GM18526 (cell line): ENCODE measurements around the gene NME8.

ENCODE experiments used
- POLR2A ChIP-seq: IDR thresholded peaks from 3 replicates; pipeline ENCODE4 v1.6.1; 2011; ENCODE audit not compliant: insufficient read length; ENCODE audit errors: extremely low read depth

Gene NME8

DNA sequence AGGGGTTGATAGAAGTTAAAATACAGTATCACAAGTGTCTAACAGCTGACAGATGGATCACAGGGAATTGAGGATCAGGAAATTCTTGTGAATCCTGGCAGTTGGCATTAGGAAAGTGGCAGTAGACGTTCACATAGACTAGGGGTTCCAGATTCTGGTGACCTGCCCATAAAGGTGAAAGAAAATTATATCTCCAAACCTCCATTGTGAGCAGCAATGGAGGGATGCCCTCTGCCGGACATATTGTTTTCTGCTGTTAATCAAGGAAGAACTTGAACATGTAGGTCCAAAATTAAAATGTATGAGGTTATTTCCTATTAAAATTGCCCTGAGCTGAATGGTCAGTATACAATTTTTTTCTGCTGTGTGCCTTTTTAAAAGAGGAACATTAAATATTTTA is 5.1 kb downstream of the NME8 start:
- no peak for TF ChIP-seq POLR2A

DNA sequence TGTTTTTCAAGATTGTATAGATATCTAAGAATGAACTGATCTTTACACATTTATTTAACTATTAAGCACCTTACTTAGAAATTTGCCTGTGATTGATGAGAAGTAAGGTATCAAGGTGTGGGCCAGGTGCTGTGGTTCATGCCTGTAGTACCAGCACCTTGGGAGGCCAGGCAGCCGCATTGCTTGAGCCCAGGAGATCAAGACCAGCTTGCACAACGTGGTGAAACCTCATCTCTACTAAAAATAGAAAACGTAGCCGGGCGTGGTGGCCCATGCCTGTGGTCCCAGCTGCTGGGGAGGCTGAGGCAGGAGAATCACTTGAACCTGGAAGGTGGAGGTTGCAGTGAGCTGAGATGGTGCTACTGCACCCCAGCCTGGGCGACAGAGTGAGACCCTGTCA is 33.7 kb downstream of the NME8 start:
- no peak for TF ChIP-seq POLR2A

DNA sequence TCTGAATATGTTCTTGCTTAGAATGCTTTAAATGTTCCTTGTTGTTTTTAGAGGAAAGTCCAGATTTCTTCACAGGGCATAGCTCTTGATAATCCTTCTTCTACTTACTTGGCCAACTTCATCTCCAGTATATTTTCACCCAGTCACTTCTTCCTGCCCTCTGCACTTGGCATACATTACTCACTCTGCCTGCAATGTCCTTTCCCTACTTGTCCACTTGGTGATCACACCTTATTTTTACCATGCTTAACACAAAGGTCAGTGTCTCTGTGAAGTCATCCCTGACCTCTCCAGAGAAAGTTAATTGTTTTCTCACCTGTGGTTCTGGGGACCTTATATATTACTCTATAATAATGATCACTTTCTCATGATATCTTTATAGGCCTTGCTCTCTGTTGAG is 45.0 kb downstream of the NME8 start:
- TF ChIP-seq POLR2A: no peak

DNA sequence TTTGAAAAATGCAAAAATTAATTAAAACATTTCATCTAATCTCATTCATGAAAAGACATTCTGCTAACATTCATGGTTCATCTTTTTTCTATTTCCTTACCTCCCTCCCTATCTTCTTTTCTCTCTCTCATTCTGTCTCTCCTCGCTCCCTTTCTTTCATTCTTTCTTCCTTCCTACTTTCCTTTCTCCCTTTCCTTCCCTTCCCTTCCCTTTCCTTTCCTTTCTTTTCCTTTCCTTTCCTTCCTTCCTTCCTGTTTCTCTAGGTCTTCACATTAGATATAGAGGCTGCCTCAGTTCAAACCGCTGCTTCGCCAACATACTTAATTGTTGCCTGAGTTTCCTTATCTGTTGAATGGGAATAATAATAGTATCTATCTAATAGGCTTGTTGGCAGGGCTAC is 46.3 kb downstream of the NME8 start:
- no peak for TF ChIP-seq POLR2A

DNA sequence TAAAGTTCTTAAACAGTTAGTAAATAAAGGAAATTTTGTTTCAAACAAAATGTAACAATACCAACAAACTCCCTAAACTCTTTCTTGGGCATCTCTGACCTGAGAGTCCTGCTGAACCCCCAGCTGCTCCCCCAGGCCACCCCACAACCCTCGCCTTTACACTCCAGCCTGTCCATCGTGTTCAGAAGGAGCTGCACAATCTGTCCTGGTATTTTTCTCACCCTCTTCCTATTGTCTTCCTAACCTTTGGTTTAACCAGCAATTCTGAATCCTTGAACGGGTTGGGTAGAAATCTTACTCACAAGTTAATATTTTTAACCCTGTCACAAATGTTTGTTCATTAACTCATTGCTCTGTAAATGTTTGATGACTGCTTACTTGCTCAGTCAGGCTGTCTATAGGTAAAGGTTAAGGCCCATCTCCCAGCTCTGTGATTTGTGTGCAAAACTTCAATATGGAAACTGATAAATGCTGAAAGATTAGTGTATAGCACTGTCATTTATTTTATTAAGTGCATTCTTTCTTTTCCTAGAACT is 51.4 kb downstream of the NME8 start:
- no peak for TF ChIP-seq POLR2A

DNA sequence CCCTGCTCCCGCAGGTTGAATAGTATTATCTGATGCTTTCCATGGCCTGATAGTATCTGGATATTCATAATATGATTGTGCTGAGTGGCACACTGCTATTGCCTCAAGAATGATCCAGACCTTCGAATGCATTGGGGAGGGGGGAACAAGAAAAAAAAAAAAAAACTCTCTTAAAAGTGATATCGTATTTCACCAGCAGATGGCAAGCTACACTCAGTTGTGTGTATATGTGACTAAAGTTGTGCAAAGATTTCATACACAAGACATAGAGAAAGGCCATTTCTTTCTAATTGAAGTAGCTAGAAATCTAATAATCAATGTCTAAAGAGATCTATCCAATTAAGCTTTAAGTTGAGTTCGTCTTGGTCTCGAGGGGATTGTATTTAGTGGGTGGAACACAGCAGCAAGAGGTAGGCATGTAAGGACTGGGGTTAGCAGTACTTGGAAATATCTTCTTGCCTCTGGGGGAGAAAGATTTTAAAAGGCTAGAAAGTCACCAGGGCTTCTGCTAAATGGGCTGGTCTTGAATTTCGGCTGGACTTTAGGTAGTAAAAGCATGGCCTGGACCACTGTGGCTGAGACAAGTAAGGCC is 52.9 kb downstream of the NME8 start:
- TF ChIP-seq POLR2A: no peak

DNA sequence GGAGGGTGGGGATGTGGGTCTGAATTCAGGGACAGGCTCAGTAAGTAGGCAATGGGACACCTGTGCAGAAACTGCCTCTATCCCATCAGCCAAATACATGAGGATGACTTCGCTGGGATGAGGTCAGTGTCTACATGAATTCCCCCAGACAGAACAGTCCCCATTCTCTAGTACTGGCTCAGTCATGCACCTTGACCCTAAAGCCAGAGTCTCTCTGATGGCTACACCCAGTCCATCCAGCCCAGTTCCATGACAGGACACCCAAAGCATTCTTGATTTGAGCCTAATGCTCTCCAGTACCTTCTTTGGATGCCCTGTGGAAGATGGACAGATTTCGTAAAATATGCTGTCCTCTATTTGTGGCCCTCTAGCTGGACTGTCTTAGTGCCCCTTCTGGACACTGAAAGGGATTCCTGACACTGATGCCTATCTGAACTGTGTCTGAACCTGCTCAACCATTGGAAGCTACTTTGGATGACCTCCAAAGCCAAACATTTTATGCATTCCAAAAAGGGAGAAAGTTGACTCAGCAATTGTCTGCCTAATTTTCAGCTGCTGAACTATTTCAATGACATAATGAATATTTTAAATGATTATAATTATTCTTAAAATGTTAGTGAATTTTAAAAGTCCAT is 53.6 kb downstream of the NME8 start:
- no peak for TF ChIP-seq POLR2A

DNA sequence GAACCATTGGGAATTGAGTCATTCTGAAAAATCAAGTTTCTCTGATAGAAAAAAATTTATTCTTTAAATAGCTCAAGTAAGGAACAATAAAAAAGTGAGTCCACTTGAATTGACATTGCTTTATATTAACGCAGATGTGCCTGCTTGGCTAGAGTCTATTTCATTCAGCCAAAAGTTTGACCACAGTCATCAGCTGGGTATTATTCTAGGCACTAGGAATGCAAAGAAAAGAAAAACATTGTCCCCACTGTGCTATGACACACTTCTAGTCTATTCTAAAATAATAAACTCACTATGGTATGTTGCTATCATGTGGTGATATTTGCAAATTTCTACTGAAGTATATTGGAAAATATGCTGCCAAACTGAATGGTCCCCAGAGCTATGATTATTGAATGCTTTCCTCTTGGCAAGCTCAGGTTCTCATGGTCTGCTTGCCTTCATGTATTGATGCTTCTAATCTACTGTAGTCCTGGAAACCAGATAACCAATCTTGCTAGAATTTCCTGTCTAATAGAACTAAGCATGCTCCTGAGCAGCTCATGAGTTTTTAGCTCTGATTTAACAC is 59.9 kb downstream of the NME8 start:
- no peak for TF ChIP-seq POLR2A

DNA sequence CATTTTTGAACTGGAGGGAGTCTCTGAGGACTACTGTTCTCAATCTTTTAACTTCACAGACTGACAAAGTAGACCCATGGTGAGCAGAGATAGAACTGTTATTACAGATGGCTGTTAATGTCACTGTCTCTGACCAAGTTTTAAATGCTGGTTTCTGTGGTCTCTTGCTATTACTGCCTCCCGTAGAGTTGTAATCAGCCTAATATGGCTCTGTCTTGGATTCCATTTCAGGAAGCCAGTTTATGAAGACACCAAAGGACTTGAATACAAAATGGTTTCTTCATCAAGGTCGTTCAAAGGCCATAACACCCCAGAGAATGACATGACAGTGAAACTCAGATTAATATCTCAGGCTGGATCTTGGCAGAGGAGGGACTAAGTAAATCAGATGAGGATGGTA is 64.4 kb downstream of the NME8 start:
- TF ChIP-seq POLR2A: no peak

DNA sequence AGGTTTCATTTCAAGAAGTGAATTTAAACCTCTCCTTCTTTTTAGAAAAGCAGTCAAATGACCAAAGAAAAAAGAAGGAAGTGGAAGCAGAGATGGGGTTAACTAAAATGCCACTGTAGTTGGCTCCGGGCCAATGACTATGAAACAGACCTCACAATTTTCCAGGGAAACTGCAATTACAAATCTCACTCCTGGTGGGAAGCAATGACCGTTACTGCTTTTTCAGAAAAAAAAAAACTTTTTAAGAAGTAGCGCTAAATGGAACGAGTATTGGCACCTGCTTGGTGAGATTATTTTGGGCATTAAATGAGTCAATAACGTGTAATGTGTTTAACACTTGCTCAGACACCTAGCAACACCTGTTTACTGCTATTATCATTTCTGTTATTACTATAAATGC is 67.0 kb downstream of the NME8 start:
- no peak for TF ChIP-seq POLR2A

DNA sequence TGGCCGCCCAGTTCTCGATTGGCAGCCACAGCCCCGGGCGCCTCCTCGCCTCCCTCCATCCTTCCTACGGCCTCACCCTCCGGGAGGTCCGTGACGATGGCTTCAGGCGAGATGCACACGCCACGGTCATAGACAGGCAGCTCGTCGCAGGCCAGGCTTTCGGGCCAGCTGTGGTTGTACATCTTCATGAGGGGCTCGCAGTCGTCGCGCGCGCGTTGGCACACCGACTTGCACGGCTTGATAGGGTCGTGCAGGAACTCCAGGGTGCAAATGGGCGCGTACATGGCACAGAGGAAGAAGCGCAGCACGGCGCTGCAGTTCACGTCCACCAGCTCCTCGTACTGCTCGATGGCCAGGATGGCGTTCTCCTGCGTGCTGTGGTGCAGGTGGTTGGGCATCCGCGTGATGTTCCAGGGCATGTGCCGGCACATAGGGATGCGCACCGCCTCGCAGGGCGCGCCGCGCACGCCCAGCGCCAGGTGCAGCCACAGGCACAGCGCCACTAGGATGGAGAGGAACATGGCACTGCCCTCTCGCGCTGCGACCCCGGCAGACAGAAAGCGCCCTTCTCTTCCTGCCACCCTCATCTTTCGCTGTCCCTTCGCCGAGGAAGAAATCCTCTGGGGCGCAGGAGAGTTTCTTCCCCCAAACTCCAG is 67.7 kb downstream of the NME8 start:
- TF ChIP-seq POLR2A: no peak

DNA sequence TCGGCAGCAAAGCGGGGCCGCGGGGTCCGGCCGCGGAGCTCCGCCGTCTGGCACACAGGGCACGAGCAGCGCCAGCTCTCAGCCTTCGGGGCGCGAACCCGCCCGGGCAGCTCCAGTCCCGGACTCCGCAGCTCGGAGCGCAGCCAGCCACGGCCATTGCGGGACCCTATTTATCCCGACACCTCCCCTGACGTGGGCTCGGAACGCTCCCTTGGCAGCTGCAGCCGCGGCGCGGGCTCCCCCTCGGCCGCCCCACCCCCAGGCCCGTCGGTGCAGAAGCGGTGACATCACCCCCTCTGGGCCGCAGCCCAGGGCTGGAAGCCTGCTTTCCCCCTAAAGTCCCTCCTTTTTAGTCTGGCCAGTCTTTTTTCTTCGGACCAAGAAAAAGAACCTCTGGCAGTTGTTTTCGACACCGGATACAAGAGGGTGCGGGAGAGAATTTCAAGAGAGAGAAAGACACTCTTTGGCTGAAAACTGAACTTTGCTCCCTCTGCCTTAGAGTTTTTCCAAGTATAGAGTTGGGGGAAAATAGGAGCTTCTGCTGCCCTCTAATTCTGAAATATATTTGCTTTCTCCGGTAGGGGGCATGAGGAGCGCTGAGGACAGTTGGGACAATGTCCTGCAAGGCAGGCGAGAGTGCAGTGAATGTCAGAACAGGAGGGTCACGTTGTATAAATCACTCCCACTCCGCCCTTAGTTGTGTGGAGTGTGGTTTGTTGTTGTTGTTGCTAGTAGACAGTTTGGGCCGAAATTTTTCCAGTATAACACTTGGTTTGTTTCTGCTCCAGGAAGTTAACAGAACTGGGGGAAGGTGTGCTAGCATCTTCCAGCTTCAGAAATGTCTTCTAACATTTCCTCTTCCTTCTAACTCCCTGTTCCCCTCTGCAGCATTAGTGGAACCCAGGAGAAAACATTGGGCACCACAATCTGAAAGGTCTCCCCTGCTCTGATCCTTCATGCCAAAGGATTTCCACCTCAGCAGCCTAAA is 68.6 kb downstream of the NME8 start, which contains the start of gene SFRP4:
SFRP4 (minus strand) TSS at position 145 of the 988 bp plus-strand sequence. CDS start 280 bp downstream, outside the sequence.
- TF ChIP-seq POLR2A: no peak

DNA sequence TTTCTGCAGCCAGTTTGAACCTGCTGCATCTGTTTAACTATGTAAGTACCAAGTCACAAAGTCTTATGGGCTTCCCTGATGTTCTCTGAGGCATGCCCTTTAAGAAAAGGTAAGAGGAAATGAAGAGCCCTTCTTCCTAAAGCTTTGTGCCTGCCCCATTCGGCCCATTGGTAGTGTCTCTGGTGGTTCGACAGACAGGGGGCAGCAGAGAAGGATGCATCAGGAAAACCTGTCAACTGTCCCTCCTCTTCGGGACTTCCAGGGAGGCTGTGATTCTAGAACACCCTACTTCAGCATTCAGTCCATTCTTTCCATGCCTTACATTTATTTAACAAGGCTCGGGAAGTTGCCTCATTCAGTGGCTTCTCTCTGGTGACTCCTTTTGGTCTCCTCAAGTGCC is 70.1 kb downstream of the NME8 start:
- TF ChIP-seq POLR2A: no peak

DNA sequence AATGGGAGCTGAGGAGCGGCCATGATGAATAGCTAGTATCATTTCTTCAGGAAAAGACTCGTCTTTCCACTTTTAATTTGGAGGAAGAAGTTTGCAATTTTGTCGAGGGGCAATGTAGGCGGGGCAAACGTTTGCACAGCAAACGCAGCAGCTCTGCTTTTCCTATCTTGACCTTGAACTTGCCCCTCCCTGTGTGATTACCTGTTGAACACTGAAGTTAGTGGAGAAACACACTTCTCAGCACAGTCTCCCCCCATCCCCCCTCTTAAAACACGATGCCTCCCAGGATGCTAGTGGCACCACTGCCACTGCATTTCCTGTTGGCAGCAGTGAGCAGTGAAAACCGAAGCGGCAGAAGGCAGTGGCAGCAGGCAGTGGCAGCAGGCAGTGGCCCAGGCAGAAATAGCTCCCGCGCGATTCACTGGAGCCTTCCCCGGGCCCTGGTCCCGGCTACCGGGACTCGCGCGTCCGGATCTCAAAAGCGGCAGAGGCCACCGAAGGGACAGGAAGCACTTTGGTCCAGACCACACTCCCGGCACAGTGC is 72.0 kb downstream of the NME8 start, which contains the start of gene EPDR1:
EPDR1 (plus strand) TSS at position 336 of the 544 bp plus-strand sequence. CDS start 300 bp downstream, outside the sequence.
- peak; percentile 68 for TF ChIP-seq POLR2A
